ENCODE results near the gene WASHC4.
"Not testable (repeated sequence)": the region's sequence is repeated elsewhere in the genome, so short reads cannot be mapped to it uniquely, and the experiment has no call there.

Gene WASHC4

DNA sequence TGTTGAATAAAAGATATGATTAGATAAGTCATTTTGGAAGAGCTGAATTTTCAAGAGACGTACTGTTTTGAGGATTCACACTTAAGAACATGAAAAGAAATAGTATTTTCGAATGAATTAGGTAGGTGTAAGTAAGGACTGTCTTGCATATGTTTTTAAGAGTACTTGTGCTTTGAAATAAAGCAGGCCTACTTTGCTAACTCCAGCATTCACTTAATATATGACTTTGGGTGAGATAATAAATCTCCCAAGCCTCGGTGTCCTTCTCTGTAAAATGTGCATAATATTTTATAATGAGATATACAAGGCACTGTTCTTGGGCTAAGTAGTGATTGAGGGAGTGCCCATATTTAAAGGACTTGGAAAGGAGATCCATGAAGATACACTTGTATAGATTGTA lies 54.6 kb downstream of the WASHC4 start:
- no peak for DNase-seq (ENCODE audit: low read depth in 2 of 2)

DNA sequence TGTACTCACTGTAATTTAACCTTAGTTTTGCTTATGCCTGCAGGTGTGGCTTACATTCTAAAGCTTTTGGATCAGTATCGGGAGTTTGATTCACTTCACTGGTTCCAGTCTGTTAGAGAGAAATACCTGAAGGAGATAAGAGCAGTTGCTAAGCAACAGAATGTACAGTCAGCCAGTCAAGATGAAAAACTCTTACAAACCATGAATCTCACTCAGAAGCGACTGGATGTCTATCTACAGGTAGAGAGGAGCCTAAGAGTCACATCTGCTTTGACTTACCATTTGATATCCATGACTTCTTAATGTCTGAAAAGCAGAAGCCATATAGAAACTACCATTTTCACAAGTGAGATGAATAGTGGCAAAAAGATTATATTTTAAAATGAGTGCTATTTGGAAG lies 56.5 kb downstream of the WASHC4 start:
- no peak for DNase-seq (ENCODE audit: low read depth in 2 of 2)

DNA sequence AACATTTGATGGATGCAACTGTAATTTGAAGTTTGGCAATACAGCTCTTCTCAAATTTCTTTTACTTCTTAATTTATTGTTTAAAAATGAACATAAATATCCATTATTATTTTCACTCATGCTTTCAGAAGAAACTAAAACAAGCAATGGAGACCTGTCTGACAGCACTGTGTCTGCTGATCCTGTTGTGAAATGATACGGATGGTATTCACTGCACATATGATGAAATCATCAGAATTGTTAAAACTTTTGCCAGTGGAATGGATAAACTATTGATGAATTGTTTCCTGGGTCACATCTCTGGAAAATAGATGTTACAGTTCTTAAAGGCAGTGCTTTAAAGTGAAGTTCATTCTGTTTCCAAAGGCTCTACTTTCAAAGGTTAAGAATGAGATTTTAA lies 59.2 kb downstream of the WASHC4 start:
- no peak for DNase-seq (ENCODE audit: low read depth in 2 of 2)

DNA sequence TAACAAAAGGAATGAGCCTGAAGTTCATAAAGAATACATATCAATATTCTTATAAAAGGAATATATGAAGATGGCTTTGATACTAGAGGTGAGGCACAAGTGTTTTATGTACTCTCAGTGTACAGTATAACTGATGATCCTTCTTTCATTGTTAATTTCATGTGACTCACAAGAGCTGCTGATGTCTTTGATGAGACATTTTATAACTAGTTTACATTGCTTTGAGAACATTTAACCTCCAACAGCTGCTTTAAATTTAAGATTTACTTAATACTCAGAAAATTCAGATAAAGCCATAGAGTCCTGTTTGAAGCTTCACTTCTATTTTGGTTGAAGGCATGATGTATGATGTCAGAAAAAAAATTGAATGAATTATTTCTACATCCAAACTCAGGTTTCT lies 59.8 kb downstream of the WASHC4 start:
- DNase-seq (ENCODE audit: low read depth in 2 of 2) = peak; percentile 18 to 22

DNA sequence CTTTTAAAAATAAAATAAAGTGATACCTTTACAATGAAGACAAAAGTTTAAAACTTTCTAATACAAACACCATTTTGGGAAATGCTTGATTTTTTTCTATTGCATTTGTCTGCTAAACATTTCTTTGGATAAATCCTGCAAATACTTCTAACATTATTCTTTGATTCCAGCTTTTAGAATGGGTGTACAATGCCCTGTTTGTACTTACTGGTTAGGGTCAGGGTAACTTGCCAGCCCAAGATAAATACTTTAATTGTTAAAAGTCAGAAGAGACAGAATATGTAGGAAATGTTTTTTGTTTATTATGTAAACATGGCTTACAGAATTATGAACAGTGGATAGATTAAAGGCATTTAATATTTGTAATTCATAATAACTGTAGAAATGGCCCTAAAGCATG lies 60.5 kb downstream of the WASHC4 start:
- no peak for DNase-seq (ENCODE audit: low read depth in 2 of 2)

DNA sequence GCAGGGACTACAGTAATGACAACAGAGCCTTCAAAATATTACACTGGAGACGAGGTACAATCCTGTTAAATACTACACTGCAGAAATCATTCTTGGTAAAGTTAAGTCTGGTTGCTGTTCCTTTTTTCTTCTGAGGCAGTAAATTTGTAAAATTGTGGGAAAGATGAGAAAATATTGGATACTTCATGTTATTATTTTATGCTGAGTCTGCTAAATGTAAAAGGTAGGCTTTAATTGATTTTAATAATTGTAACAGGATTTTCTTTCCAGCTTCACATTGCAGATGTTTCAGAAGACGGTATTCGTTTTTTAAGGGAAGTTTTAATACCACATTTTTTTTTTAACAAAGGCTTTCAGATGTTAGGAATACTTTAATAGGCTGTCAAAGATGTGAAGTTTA lies 62.6 kb downstream of the WASHC4 start:
- DNase-seq (ENCODE audit: low read depth in 2 of 2) = no peak

DNA sequence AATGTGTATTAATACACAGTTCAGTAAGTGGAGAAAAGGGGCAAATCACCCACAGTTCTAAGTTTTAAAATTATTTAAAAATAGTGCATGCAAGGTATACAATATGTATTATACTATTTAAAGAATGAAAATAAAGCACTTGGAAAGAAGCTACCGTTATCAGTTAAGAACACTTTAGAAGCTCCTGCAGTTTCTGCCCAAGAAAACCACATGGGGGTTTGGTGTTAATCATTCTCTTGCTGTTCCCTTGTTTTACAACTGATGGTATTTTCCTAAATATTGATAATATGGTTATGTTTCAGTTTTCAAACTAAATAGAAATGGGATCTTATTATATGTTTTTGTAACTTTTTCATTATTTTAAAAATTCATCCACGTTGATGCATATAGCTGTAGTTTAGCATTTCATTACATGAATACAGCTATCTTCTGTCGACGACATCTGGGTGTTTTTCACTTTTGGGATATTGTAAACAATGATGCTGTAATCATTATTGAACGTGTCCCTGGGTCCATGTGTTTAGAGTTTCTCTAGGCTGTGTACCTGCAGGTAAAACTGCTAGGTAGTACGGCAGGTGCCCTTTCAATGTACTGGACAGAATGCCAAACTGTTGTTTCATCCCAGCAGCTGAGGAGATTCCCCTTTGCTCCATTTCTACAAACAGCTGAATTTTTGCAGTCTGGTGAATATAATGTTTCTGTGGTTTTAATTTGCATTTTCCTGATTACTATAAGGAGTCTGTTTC lies 64.3 kb downstream of the WASHC4 start:
- DNase-seq (ENCODE audit: low read depth in 2 of 2) = no peak

DNA sequence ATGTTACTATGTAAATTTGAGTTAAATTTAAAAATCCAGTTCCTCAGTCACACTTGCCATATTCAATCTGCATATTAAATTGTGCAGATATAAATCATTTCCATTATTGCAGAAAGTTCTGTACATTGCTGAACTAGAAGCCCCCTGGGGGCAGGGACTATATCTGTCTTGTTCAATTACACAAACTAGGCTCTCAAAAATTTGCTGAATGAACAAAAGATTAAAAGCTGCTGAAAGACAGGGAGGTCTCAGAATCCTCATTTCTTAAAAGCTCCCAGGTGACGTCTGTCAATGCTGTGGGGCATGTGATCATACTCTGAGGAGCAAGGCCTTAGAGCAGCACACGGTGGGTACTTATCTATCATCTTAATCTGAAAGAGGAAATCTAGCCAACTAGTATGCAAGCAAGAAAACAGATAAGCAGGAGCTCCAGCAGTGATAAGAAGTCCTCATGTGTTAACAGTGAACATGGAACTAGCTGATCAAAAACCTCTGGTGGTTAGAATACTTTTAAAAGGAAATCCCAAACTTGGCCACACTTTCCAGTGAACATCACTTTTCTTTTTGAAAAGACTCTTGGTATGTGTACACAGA lies 68.0 kb downstream of the WASHC4 start:
- DNase-seq (ENCODE audit: low read depth in 2 of 2) = no peak

DNA sequence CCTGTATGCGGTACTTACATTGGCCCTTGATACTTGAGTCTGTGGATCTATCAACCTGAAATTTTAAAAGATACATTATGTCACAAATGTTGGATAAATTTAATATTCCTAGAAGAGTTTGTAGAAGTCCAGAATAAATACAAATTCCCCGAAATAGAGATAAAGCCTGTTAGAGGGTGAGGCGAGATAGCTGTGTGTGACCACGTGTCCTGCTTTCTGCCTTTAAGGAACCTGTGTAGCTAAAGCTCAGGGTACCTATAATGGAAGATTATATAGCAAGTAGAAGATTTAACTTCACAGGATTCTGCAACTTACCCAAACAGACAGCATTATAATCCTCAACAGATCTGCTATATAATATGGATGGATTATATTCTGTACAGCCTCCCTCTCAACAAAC lies 69.7 kb downstream of the WASHC4 start:
- no peak for DNase-seq (ENCODE audit: low read depth in 2 of 2)

DNA sequence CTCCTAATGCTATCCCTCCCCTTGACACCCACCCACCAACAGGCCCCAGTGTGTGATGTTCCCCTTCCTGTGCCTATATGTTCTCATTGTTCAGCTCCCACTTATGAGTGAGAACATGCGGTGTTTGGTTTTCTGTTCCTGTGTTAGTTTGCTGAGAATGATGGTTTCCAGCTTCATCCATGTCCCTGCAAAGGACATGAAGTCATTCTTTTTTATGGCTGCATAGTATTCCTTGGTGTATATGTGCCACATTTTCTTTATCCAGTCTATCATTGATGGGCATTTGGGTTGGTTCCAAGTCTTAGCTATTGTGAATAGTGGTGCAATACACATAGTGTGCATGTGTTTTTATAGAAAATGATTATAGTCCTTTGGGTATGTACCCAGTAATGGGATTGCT lies 71.6 kb downstream of the WASHC4 start:
- DNase-seq (ENCODE audit: low read depth in 2 of 2) = not testable (repeated sequence)

DNA sequence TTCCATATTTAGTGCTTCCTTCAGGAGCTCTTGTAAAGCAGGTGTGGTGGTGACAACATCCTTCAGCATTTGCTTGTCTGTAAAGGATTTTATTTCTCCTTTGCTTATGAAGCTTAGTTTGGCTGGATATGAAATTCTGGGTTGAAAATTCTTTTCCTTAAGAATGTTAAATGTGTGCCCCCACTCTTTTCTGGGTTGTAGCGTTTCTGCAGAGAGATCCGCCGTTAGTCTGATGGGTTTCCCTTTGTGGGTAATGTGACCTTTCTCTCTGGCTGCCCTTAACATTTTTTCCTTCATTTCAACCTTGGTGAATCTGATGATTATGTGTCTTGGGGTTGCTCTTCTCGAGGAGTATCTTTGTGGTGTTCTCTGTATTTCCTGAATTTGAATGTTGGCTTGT lies 75.9 kb downstream of the WASHC4 start:
- not testable (repeated sequence) for DNase-seq (ENCODE audit: low read depth in 2 of 2)

DNA sequence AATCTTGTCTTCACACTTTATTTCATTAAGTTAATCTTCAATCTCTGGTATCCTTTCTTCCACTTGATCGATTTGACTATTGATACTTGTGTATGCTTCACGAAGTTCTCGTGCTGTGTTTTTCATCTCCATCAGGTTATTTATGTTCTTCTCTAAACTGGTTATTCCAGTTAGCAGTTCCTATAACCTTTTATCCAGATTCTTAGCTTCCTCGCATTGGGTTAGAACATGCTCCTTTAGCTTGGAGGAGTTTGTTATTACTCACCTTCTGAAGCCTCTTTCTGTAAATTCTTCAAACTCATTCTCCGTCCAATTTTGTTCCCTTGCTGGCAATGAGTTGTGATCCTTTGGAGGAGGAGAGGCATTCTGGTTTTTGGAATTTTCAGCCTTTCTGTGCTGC lies 76.4 kb downstream of the WASHC4 start:
- DNase-seq (ENCODE audit: low read depth in 2 of 2) = not testable (repeated sequence)

DNA sequence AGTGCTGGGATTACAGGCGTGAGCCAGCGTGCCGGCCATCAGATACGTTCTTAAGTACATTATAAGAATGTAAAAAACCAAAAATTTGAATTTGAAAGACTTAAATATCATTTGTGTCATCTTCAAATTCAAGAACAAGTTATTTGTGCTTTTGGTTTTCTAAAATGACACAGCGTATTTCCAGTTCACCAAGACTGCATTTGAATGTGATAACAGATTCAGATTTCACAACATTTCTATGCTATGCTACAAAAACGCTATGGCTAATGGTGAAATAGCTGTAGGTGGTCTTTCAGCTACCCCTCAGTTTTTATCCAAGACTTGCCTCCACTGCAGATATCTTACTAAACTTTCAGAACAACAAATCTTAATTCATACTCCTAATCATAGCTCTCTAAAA lies 81.8 kb downstream of the WASHC4 start:
- DNase-seq (ENCODE audit: low read depth in 2 of 2) = no peak

DNA sequence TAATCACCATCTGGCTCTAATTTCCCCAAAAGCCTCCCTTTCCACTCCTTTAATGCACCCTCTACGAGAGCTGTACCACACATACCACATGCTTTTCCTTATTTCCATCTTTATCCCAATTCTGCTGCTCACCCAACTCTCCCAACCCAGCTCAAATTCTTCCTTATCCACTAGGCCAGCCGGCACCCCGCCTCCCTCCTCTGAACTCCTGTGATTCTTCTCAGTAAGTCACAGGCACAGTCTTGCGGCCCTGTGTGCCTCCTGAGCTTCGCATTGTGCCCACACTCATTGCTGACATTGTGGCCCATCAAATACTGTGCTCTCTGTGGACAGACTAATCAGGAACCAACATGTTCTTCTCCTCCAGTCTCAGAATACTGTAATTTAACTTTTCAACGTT lies 83.0 kb downstream of the WASHC4 start:
- DNase-seq (ENCODE audit: low read depth in 2 of 2) = no peak

DNA sequence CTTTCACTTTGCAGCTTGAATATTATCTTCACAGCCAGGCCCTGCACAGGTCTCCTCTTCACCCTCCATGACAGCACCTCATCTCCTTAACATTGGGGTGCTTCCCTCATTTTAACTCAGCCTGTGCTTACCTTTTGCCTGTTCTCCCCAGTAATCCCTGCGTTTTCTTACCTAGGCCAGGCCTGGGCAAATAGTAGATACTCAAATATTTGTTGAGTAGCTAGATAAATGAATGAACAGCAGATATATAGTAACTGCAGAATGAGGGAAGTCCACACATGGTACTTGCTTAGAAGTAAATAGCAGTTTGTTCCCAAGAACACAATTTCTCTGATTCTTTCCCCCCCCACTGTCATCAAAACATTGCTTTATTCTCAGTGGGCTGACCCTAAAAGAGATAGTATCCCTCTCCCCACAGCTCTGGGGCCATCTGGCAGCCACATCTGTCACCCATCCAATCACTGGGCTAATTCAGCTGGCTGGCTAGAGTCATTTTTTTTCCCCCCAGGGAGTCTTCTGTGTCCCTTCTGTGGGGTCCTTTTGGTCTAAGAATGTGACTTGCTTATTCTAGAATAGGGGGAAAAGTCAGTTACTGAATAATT lies 85.2 kb downstream of the WASHC4 start:
- DNase-seq (ENCODE audit: low read depth in 2 of 2) = no peak

DNA sequence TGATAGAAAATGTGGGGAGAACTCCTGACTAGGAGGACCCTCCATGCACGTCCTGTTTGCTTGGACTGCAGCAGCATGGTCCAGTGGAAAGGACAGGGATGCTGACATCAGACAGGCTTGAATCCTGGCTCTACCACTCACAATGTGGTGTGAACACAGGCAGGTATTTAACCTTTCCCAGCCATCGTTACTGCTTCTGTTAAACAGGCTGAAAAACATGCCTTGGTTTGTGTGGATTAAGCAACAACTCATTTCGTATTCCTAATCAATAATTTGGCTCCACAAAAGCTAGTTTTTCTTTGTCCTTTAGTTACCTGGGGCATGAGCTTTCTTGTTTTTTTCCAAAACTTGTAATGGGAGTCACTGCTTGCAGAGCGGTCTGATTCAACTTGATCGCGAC lies 87.4 kb downstream of the WASHC4 start:
- DNase-seq (ENCODE audit: low read depth in 2 of 2) = no peak

DNA sequence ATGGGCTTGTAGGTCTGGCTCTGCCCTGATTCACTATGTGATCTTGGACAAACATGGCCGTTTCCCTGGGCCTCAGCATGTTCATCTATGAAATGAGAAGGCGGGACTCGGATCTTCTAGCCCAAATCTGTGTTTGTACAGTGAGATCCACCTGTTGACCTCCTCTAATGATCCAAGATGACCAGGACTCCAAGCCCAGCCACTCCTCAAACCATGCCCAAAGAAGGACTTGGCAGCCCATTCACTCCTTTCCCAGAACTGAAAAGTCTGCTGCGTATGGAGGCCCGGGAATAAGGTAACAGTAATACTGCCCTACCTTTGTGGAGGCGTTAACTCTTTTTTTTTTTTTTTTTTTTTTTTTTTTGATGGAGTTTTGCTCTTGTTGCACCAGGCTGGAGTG lies 88.6 kb downstream of the WASHC4 start:
- no peak for DNase-seq (ENCODE audit: low read depth in 2 of 2)

DNA sequence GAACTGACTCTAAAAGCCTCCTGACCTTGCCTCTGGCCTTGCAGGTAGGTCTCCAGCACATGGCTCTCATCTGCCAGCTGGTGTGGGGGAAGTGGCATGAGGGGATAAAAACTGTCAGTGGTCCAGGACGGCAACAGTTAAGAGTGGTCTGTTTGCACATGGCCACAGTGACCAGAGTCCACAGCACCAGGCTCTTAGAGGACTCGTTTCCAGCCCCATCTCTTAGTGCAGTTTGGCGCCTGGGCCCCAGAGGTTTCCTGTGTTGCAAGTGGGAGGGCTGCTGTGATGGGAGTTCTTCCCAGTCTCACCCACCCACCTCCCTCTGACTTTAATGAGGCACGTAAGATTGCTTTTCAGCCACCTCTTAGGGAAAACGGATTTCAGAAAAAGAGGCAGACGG lies 91.4 kb downstream of the WASHC4 start:
- DNase-seq (ENCODE audit: low read depth in 2 of 2) = no peak

DNA sequence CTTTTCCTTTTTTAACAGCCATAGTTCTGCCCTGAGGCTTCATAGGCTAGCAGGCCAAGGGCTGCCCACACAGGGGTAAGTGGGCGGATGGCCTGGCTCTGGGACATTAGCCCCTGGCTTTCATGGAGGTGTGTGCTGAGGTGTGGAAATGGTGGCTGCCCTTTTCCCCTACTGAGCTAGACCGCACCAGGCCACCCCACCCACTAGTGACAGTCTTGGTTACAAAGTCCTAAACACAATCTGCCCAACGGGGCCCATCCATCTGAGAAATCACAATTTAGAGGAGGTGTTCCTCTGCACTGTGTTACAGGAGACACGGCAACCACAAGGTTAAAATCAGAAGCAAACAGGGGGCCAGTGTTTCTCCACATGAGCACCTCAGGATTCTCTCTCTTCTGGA lies 92.9 kb downstream of the WASHC4 start:
- no peak for DNase-seq (ENCODE audit: low read depth in 2 of 2)

DNA sequence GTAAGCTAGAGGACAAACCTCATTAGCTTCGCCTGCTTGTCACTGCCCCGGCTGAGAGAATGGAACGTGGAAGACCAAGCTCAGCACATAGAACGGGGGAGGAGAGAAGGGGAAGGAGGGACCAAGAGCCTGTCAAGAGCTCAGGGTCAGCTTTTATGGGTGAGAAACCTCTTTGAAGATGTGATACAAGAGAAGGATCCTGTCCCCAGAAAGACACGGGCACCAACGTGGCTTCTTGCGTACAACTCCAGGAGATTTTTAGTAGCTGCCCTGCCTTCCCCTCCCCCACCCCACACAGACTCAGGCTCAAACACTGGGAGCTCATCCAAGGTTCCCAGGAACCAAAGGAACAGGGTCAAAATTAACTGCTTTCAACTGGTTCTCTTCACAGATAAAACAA lies 93.8 kb downstream of the WASHC4 start:
- no peak for DNase-seq (ENCODE audit: low read depth in 2 of 2)

DNA sequence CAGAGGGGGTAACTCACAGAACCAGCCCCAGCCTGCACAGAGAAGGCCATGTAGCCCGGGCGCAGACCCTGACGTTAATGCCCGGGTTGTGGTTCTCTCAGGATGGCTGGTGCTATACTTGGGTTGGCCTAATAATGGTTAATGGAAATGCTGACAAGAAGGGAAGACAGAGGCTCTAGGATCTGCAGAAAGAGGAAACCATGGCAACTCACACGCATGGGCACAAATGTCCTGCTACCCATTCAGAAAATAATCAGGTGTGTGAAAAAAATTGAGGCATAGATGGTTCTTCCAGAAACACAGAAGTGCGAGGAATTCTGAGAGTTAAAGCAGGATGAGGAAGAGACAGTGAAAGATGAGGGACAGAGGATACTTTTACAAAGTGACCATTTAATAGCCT lies 94.7 kb downstream of the WASHC4 start:
- DNase-seq (ENCODE audit: low read depth in 2 of 2) = no peak

DNA sequence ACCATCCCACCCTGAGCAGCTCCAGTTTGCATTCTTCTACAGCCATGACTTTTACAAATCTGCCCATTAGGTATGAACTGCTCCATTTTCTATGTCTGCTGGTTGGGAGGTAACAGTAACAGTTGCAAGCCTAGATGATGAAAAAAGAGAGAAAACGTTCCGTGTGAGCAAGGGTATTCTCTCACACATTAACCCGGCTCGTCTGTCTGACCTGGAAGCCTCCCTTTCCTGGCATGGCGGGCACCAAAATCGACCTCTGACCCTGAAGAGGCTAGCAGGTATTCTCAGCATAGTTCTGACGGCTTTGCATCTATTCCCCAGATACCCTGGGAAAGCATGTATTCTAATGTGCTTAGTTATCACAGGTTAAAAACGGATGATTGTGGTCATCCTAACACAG lies 96.6 kb downstream of the WASHC4 start:
- no peak for DNase-seq (ENCODE audit: low read depth in 2 of 2)

DNA sequence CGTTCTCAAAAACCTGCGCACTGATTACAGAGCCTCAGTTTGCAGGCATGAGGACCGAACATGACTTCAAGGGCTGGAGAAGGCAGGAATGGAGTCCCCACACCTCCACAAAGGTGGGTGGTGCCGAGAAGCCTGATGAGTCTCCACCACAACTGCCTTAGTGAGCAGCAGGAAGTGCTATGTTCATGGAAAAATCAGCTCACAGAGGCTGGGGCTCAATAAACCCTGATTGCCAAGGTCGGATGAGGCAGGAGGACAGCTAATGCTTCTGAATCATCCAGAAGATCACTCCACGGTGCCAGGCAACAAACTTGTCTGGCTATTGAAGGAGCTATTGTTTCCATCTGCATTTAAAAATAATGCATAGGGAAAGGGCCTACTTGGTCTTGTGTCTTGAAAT lies 97.4 kb downstream of the WASHC4 start:
- no peak for DNase-seq (ENCODE audit: low read depth in 2 of 2)
